GM19035 (cell line): ENCODE measurements around the gene PCDHA11.
"Not testable (repeated sequence)": the region's sequence is repeated elsewhere in the genome, so short reads cannot be mapped to it uniquely, and the experiment has no call there.

Source experiments
- ATAC-seq: cut with Tn5 transposase; IDR thresholded peaks from one replicate; pipeline ENCODE4 v1.9.1; 2021; ENCODE audit not compliant: unreplicated experiment

The PCDHA11 gene

GRCh38 chr5:140868721-140869554 is at the start of gene PCDHA11:
TSS of gene PCDHA11 (plus strand) at chr5:140868957. CDS start at chr5:140869104, 147 bp downstream.
- ATAC-seq, result no peak

GRCh38 chr5:140821375-140822280 is 47.1 kb upstream of the PCDHA11 start, which contains the start of gene PCDHA5:
TSS of gene PCDHA5 (plus strand) at chr5:140821613.
- no peak for ATAC-seq

GRCh38 chr5:140822281-140822629 is 46.5 kb upstream of the PCDHA11 start:
- ATAC-seq, result no peak

GRCh38 chr5:140822969-140823368 is 45.8 kb upstream of the PCDHA11 start:
- not testable (repeated sequence) for ATAC-seq

GRCh38 chr5:140823475-140823874 is 45.3 kb upstream of the PCDHA11 start:
- ATAC-seq, result no peak

- ATAC-seq, result no peak
Observed at GRCh38 chr5:140827704-140828361, 40.9 kb upstream of the PCDHA11 start, which contains the start of gene PCDHA6. TSS of gene PCDHA6 (plus strand) at chr5:140827960. CDS start at chr5:140828092, 132 bp downstream.

- no peak for ATAC-seq
Observed at GRCh38 chr5:140828362-140828737, 40.4 kb upstream of the PCDHA11 start.

GRCh38 chr5:140829511-140830501 is 39.0 kb upstream of the PCDHA11 start:
- ATAC-seq, result not testable (repeated sequence)

GRCh38 chr5:140833993-140834392 is 34.8 kb upstream of the PCDHA11 start, which contains the start of gene PCDHA7:
TSS of gene PCDHA7 (plus strand) at chr5:140834269. CDS start at chr5:140834384, 115 bp downstream.
- ATAC-seq, result no peak

GRCh38 chr5:140834439-140835008 is 34.2 kb upstream of the PCDHA11 start:
- ATAC-seq, result not testable (repeated sequence)

- ATAC-seq, result no peak
Observed at GRCh38 chr5:140835622-140836510, 32.9 kb upstream of the PCDHA11 start.

- no peak for ATAC-seq
Observed at GRCh38 chr5:140840978-140841962, 27.5 kb upstream of the PCDHA11 start, which contains the start of gene PCDHA8. TSS of gene PCDHA8 (plus strand) at chr5:140841187. CDS start at chr5:140841322, 135 bp downstream.

GRCh38 chr5:140842798-140843733 is 25.7 kb upstream of the PCDHA11 start:
- no peak for ATAC-seq

- ATAC-seq, result not testable (repeated sequence)
Observed at GRCh38 chr5:140848139-140849102, 20.3 kb upstream of the PCDHA11 start, which contains the start of gene PCDHA9. TSS of gene PCDHA9 (plus strand) at chr5:140848382. CDS start at chr5:140848496, 114 bp downstream.
